GM23248 (cell line): Measurements from ENCODE around the gene OR14C36.

Experiments used
- EZH2 ChIP-seq: fragments of 200-600 bp; sonication (generic); IDR thresholded peaks from 2 replicates; pipeline ENCODE4 v1.6.1; 2018; ENCODE audit warnings: antibody characterized with exemption, mild to moderate bottlenecking; ENCODE audit not compliant: insufficient read depth, poor library complexity, severe bottlenecking
- EZH2phosphoT487 ChIP-seq: fragments of 200-600 bp; sonication (generic); IDR thresholded peaks from 2 replicates; pipeline ENCODE4 v1.6.1; 2018; ENCODE audit warnings: antibody characterized with exemption, moderate library complexity, mild to moderate bottlenecking, low read depth; ENCODE audit not compliant: insufficient read depth

- TF ChIP-seq EZH2 = no peak
- no peak for TF ChIP-seq EZH2phosphoT487
Measured at GRCh38 chr1:248316796-248317195, 31.8 kb upstream of the OR14C36 start.
